Progenitor cell of endocrine pancreas (in vitro differentiated cells): ENCODE results near the gene C17orf67. TPM values are rescaled to one million over a fixed set of nuclear protein-coding genes. Genes with fewer than 3 reads are reported as not detected.
A peak's percentile ranks its signal among the peaks of the same experiment; 100 is the strongest.

Experiments used
- DNase-seq: peaks from one replicate; pipeline ENCODE4 v3.0.0; 2021; ENCODE audit warnings: low spot score; ENCODE audit not compliant: unreplicated experiment
- H3K27ac Mint-ChIP-seq: 2 replicates; pipeline ENCODE4 v1.8.0; 2021; ENCODE audit warnings: mild to moderate bottlenecking, moderate library complexity, mixed read lengths
- H3K27me3 Mint-ChIP-seq: 2 replicates; pipeline ENCODE4 v1.8.0; 2021; ENCODE audit warnings: mixed read lengths
- H3K36me3 Mint-ChIP-seq: 2 replicates; pipeline ENCODE4 v1.8.0; 2022; ENCODE audit warnings: mixed read lengths; ENCODE audit not compliant: insufficient read depth
- H3K4me1 Mint-ChIP-seq: 2 replicates; pipeline ENCODE4 v1.8.0; 2021; ENCODE audit warnings: low read depth, mixed read lengths
- H3K4me3 Mint-ChIP-seq: 2 replicates; pipeline ENCODE4 v1.8.0; 2021; ENCODE audit warnings: low read depth, mild to moderate bottlenecking, moderate library complexity, mixed read lengths
- H3K9me3 Mint-ChIP-seq: 2 replicates; pipeline ENCODE4 v1.8.0; 2021; ENCODE audit warnings: low read depth, mixed read lengths
- CTCF ChIP-seq: fragments of 200-600 bp; sonication (generic); IDR thresholded peaks from one replicate; pipeline ENCODE4 v1.5.0; 2021; ENCODE audit warnings: antibody characterized with exemption, mild to moderate bottlenecking; ENCODE audit not compliant: unreplicated experiment
- total RNA-seq: library from RNA; stranded (reverse); gene quantifications from 2 replicates; pipeline ENCODE4 v1.2.1, GENCODE V29; 2021

The C17orf67 gene
- total RNA-seq, 1 donor from 2014 or later = 0.65 TPM

- peak overlapping the region; percentile 81 for H3K4me3 Mint-ChIP-seq
- TF ChIP-seq CTCF = peak; percentile 40
Measured at GRCh38 chr17:56834380-56835263, 902 bp upstream of the C17orf67 start.

GRCh38 chr17:56833057-56833808, 487 bp downstream of the C17orf67 start:
- H3K36me3 Mint-ChIP-seq = peaks cover 7% of the 10 kb centered on the region
- no peaks in the 10 kb centered on the region for H3K9me3 Mint-ChIP-seq
- no peak for TF ChIP-seq CTCF
- H3K4me3 Mint-ChIP-seq = peak overlapping the region; percentile 78
- H3K27me3 Mint-ChIP-seq = peaks cover 51% of the 10 kb centered on the region
- H3K27ac Mint-ChIP-seq = peak overlapping the region; percentile 91
- peak; percentile 37 for DNase-seq
- H3K4me1 Mint-ChIP-seq = peaks cover 7% of the 10 kb centered on the region

More at GRCh38 chr17:56834380-56835263, 902 bp upstream of the C17orf67 start:
- Mint-ChIP-seq H3K36me3 (peaks cover 7% of the 10 kb centered on the region), H3K9me3 (no peaks in the 10 kb centered on the region), H3K27me3 (peaks cover 53% of the 10 kb centered on the region), H3K27ac (peak overlapping the region; percentile 52), H3K4me1 (peaks cover 7% of the 10 kb centered on the region)
- peak; percentile 47 for DNase-seq

GRCh38 chr17:56832446-56832845, 1.3 kb downstream of the C17orf67 start:
- Mint-ChIP-seq H3K27me3 (peaks cover 45% of the 10 kb centered on the region), H3K27ac (no peak overlapping the region), H3K4me3 (peak overlapping the region; percentile 57)

GRCh38 chr17:56831369-56832095, 2.2 kb downstream of the C17orf67 start:
- peaks cover 5% of the 10 kb centered on the region for H3K36me3 Mint-ChIP-seq
- no peak for TF ChIP-seq CTCF
- peaks cover 7% of the 10 kb centered on the region for H3K4me1 Mint-ChIP-seq
- no peak for DNase-seq
- peaks cover 37% of the 10 kb centered on the region for H3K27me3 Mint-ChIP-seq
- no peak overlapping the region for H3K4me3 Mint-ChIP-seq
- no peaks in the 10 kb centered on the region for H3K9me3 Mint-ChIP-seq
- no peak overlapping the region for H3K27ac Mint-ChIP-seq

More at GRCh38 chr17:56832446-56832845, 1.3 kb downstream of the C17orf67 start:
- no peaks in the 10 kb centered on the region for H3K9me3 Mint-ChIP-seq
- no peak for DNase-seq
- H3K4me1 Mint-ChIP-seq = peaks cover 7% of the 10 kb centered on the region
- TF ChIP-seq CTCF = no peak
- H3K36me3 Mint-ChIP-seq = peaks cover 7% of the 10 kb centered on the region
